ENCODE data around the gene ANKRD39. TPM values are rescaled to one million over a fixed set of nuclear protein-coding genes. Genes with fewer than 3 reads are reported as not detected.

Gene ANKRD39
- total RNA-seq, 1 donor from 2014 or later, result 14.9 TPM

DNA sequence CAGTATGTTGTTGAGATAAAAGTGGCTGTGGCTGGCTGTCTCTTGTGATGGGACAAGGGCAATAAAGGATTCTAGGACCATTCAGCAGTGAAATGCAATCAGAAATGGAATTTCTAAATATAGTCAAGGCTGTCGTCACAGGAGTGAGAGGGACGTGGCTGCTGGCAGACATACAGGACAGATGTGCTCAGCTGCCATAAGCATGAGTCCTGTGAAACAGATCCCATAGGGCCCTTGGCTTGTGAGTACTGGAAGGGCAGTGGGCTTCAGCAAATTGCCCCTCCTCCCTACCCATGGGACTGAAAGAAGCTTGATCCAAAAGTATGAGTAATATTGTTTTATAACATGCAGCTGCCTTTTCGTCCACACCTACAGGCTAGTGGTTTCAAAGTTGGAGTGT lies 45.9 kb downstream of the ANKRD39 start:
- H3K4me3 Mint-ChIP-seq (ENCODE audit: unreplicated experiment), result no peak overlapping the region
- H3K36me3 Mint-ChIP-seq (ENCODE audit: low read depth, unreplicated experiment), result no peaks in the 10 kb centered on the region
- H3K27me3 Mint-ChIP-seq (ENCODE audit: unreplicated experiment), result no peaks in the 10 kb centered on the region
- H3K9me3 Mint-ChIP-seq (ENCODE audit: unreplicated experiment), result no peaks in the 10 kb centered on the region
- H3K4me1 Mint-ChIP-seq (ENCODE audit: unreplicated experiment), result no peaks in the 10 kb centered on the region
- no peak for TF ChIP-seq CTCF (IDR thresholded peaks at IDR 0.05; ENCODE audit: unreplicated experiment)
- DNase-seq (ENCODE audit: low spot score), result no peak
- no peak overlapping the region for H3K27ac Mint-ChIP-seq (ENCODE audit: unreplicated experiment)

GRCh38 chr2:96810783-96811192 lies 47.0 kb downstream of the ANKRD39 start:
- DNase-seq (ENCODE audit: low spot score), result no peak
- Mint-ChIP-seq H3K27ac (ENCODE audit: unreplicated experiment) (no peak overlapping the region), H3K4me1 (ENCODE audit: unreplicated experiment) (peaks cover 6% of the 10 kb centered on the region), H3K27me3 (ENCODE audit: unreplicated experiment) (no peaks in the 10 kb centered on the region), H3K36me3 (ENCODE audit: low read depth, unreplicated experiment) (no peaks in the 10 kb centered on the region), H3K9me3 (ENCODE audit: unreplicated experiment) (no peaks in the 10 kb centered on the region), H3K4me3 (ENCODE audit: unreplicated experiment) (no peak overlapping the region)
- no peak for TF ChIP-seq CTCF (IDR thresholded peaks at IDR 0.05; ENCODE audit: unreplicated experiment)

DNA sequence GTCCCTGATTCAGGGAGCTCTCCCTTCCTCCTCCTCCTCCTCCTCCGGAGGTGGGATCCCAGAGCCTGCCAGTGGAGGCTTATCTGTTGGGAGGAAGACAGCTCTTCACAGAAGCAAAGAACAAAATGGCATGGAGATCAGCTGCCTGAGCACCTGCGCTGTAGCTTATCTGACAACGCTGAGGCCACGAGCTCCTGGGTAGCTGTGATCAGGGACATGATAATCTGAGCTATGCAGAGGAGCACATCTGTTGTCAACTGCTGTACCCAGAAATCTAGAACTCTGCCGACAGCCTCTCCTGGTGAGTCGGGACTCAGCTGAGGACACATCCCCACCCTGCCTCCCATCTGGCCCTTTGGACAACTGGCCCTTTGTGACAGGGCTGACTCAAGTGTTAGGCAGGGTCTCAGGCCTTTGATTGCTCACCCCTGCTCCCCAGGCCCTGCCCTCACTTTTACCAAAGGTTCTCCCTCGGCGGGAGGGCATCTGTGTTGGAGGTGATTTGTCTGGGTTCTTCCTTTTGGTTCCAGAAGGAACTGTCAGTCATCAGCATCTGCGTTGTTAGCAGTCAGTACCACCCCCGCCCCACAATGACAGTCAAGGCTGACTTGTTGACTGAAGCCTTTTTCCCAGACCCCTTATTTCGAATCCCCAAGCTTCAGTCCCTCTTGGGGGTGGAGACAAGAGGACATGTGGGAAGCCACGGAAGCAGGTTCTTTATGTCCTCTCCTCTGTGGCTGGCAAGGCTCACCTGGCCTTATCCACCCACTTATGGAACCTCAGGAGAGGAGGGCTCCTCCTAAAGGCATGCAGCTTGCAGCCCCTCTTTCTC lies 47.6 kb downstream of the ANKRD39 start:
- Mint-ChIP-seq H3K9me3 (ENCODE audit: unreplicated experiment) (no peaks in the 10 kb centered on the region), H3K36me3 (ENCODE audit: low read depth, unreplicated experiment) (no peaks in the 10 kb centered on the region), H3K27me3 (ENCODE audit: unreplicated experiment) (no peaks in the 10 kb centered on the region), H3K4me3 (ENCODE audit: unreplicated experiment) (no peak overlapping the region), H3K27ac (ENCODE audit: unreplicated experiment) (no peak overlapping the region), H3K4me1 (ENCODE audit: unreplicated experiment) (peaks cover 6% of the 10 kb centered on the region)
- TF ChIP-seq CTCF (IDR thresholded peaks at IDR 0.05; ENCODE audit: unreplicated experiment), result no peak
- no peak for DNase-seq (ENCODE audit: low spot score)

GRCh38 chr2:96809216-96809882 lies 48.5 kb downstream of the ANKRD39 start:
- no peak for DNase-seq (ENCODE audit: low spot score)
- Mint-ChIP-seq H3K4me3 (ENCODE audit: unreplicated experiment) (no peak overlapping the region), H3K27me3 (ENCODE audit: unreplicated experiment) (no peaks in the 10 kb centered on the region), H3K4me1 (ENCODE audit: unreplicated experiment) (peaks cover 6% of the 10 kb centered on the region), H3K36me3 (ENCODE audit: low read depth, unreplicated experiment) (no peaks in the 10 kb centered on the region), H3K9me3 (ENCODE audit: unreplicated experiment) (no peaks in the 10 kb centered on the region), H3K27ac (ENCODE audit: unreplicated experiment) (no peak overlapping the region)
- TF ChIP-seq CTCF (IDR thresholded peaks at IDR 0.05; ENCODE audit: unreplicated experiment), result no peak

Data from endothelial cell (in vitro differentiated cells).